Left cardiac atrium (tissue), 4 donors: ENCODE data around the gene MVP. TPM values are rescaled to one million over a fixed set of nuclear protein-coding genes. Genes with fewer than 3 reads are reported as not detected.
"Not testable (repeated sequence)": the region's sequence is repeated elsewhere in the genome, so short reads cannot be mapped to it uniquely, and the experiment has no call there.

ENCODE experiments used
- ATAC-seq, 2 donors: fragments of 200-7000 bp; cut with Tn5 transposase; one replicate each; pipeline ENCODE4 v1.9.1; 2020; ENCODE audit warnings: mild to moderate bottlenecking in 2 of 2, moderate library complexity in 2 of 2
- DNase-seq: peaks from one replicate; pipeline ENCODE4 v3.0.0-alpha.2; 2020
- intact Hi-C, 2 donors: fragments of 100-400 bp; cut with DNase I; formaldehyde crosslinking; loops; one replicate each; pipeline versions ENCODE4 v1.14.1 to v1.15.1; 2022 to 2023
- total RNA-seq, 2 donors: library from RNA; stranded (reverse); fragmentation: NEBNext Ultra II Directional; extraction: Animal tissue kit (Norgen Biotek cat#: 25700); gene quantifications; one replicate each; pipeline ENCODE4 v1.2.1, GENCODE V29; 2021
- donor health status: DM: no; HTN: yes; CAD: no.
- donor health status: DM: no; HTN: yes; CAD: no; lungs with severe emphysema.
- donor health status: DM: yes; HTN: yes; CAD: no.
- donor health status: Dilated cardiomyopathy.

MVP gene
- total RNA-seq, 2 donors from 2014 or later: 72.7 to 82.4 TPM

DNA sequence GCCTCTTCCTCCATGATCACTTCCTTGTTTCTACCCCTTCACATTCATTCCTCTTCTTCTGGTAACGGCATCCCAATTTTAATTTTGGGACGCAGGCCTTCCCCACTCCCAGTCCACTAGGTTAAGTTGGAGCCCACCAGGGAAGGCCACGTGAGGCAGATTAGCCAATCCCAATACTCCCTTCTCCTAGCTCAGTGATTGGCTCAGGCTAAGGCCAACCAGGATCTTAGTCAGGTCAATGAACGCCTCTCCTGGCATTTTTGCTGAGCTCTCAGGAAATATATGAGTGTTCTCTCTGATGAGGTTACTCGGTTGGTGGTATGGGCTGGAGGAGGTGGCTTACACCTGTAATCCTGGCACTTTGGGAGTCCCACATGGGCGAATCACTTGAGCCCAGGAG is 63.7 kb downstream of the MVP start:
- intact Hi-C loops: loop anchor here in 1 of 2 donors (10.0 kb wide), 1 partner anchor 61 kb away; no protein-coding TSS in a partner anchor
- DNase-seq (no peak), ATAC-seq (no peak)

- not testable (repeated sequence) for DNase-seq, ATAC-seq
- intact Hi-C loops: loop anchor here in 1 of 2 donors (10.0 kb wide), 1 partner anchor 55 kb away; no protein-coding TSS in a partner anchor
Measured at GRCh38 chr16:29889372-29889771, 69.1 kb downstream of the MVP start.

GRCh38 chr16:29891525-29892457 is 71.5 kb downstream of the MVP start:
- intact Hi-C loops: no loop called here
- no peak for DNase-seq
- peak in 1 of 2 donors; percentile 68 for ATAC-seq

DNA sequence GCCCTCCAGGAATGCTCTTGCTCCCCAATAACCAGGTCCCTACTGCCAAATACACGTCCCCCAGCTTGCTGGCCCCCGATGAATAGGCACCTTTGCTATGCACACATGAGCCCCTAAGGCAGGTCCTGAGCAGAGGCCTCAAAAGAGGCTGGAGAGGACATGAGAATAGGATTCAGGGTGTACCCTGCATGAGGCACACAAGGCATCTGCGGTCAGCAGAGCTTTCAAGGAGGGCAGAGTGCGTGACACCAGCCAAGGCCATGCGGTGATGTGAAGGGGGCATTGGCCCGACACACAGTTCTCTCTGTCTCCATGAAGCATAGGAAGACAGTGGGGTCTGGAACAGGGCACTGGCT is 72.2 kb downstream of the MVP start:
- ATAC-seq (peak in 1 of 2 donors; percentile 15), DNase-seq (no peak)
- intact Hi-C loops: no loop called here

DNA sequence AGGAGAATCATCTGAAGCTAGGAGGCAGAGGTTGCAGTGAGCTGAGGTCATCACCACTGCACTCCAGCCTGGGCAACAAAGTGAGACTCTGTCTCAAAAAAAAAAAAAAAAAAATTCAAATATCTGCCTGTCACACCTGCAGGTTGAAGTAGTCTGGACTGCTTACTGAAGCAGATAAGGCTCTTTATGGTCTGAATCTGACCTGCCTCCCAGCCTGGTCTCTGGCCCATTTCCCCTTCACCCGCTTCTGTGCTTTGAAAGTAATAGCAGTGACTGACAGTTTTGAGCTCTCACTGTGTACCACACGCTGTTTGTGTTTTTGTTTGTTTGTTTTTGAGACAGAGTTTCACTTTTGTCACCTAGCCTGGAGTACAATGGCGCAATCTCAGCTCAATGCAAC is 73.3 kb downstream of the MVP start:
- DNase-seq (no peak), ATAC-seq (no peak)
- intact Hi-C loops: no loop called here

GRCh38 chr16:29894352-29894751 is 74.1 kb downstream of the MVP start:
- no peak for DNase-seq
- intact Hi-C loops: no loop called here
- ATAC-seq: no peak

GRCh38 chr16:29896841-29897240 is 76.6 kb downstream of the MVP start:
- ATAC-seq (no peak), DNase-seq (no peak)
- intact Hi-C loops: no loop called here

DNA sequence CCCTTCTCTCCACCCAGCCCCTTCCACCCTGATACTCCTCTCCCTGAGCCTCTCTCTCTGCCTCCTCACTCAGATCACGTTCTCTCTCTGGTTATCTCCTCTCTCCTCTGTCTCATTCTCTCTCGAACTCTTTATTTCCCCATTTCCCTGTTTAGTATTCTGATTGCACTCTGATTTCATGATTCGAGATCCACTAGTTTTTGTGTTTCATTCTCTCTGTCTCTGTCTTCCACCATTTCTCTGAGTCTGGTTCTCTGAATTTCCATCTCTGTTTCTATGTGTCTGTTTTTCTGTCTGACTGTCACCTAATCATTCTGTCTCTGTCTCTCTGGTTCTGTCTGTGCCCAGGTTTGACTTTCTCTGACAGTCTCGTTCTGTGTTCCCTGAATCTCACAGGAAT is 77.1 kb downstream of the MVP start:
- DNase-seq (no peak), ATAC-seq (no peak)
- intact Hi-C loops: no loop called here

Other genes starting within 250 kb of the MVP start
- 1 to 10 TPM; 1.4 to 3.7 TPM for gene SPN, start 157.2 kb upstream of the MVP start, total RNA-seq
- gene QPRT, start 141.3 kb upstream of the MVP start, total RNA-seq: 10 to 100 TPM; 20.4 to 22.0 TPM
- gene C16orf54, start 74.5 kb upstream of the MVP start, total RNA-seq: 1 to 10 TPM; 1.3 to 1.7 TPM
- gene ZG16, start 42.2 kb upstream of the MVP start, total RNA-seq: not detected
- 10 to 100 TPM; 22.1 to 30.1 TPM for gene KIF22, start 29.7 kb upstream of the MVP start, total RNA-seq
- 10 to 100 TPM; 84.8 to 96.7 TPM for gene MAZ, start 13.9 kb upstream of the MVP start, total RNA-seq
- gene PRRT2, start 8.3 kb upstream of the MVP start, total RNA-seq: 1 to 10 TPM; 2.2 to 3.0 TPM
- gene PAGR1, start 4.3 kb upstream of the MVP start, total RNA-seq: 10 to 100 TPM; 15.1 to 16.6 TPM
- gene CDIPT, start 42.8 kb downstream of the MVP start, total RNA-seq: 10 to 100 TPM; 88.8 to 90.8 TPM
- gene SEZ6L2, start 79.1 kb downstream of the MVP start, total RNA-seq: 1 to 10 TPM in 1 of 2 donors, under 1 TPM in 1; 0.82 to 1.8 TPM
- gene ASPHD1, start 80.0 kb downstream of the MVP start, total RNA-seq: 1 to 10 TPM in 1 of 2 donors, under 1 TPM in 1; 0.59 to 1.0 TPM
- gene KCTD13, start 105.8 kb downstream of the MVP start, total RNA-seq: 10 to 100 TPM in 1 of 2 donors, 1 to 10 TPM in 1; 7.6 to 10.1 TPM
- 10 to 100 TPM; 73.8 to 78.8 TPM for gene TMEM219, start 141.6 kb downstream of the MVP start, total RNA-seq
- 10 to 100 TPM; 33.6 to 45.8 TPM for gene TAOK2, start 153.4 kb downstream of the MVP start, total RNA-seq
- 10 to 100 TPM; 13.0 to 18.4 TPM for gene HIRIP3, start 175.2 kb downstream of the MVP start, total RNA-seq
- gene INO80E, start 175.8 kb downstream of the MVP start, total RNA-seq: 10 to 100 TPM; 33.6 to 35.9 TPM
- under 1 TPM; 0.63 to 0.77 TPM for gene DOC2A, start 190.6 kb downstream of the MVP start, total RNA-seq
- gene C16orf92, start 202.7 kb downstream of the MVP start, total RNA-seq: not detected
- gene TLCD3B, start 210.8 kb downstream of the MVP start, total RNA-seq: not detected
- 1,000 to 10,000 TPM; 2,548 to 2,783 TPM for gene ALDOA, start 245.3 kb downstream of the MVP start, total RNA-seq